Keratinocyte (primary cell): Measurements from ENCODE around the gene SLC25A21.

Source experiments
- EZH2 ChIP-seq: IDR thresholded peaks from one replicate; pipeline ENCODE4 v1.6.1; 2012; ENCODE audit warnings: inconsistent platforms, mild to moderate bottlenecking, low read length, moderate library complexity
- TF ChIP-seq, protein P1 (sequence below), 3 experiments: IDR thresholded peaks in 1 of 3; conservative IDR thresholded peaks in 1 of 3; optimal IDR thresholded peaks in 1 of 3; 2 replicates in 2 of 3; 3 replicates in 1 of 3; pipeline versions ENCODE3 to v1.5.1; 2011; ENCODE audit warnings: low read length in 3 of 3, mild to moderate bottlenecking in 3 of 3, moderate library complexity in 2 of 3, control low read depth in 1 of 3, inconsistent platforms in 1 of 3; ENCODE audit not compliant: insufficient read depth in 2 of 3; ENCODE audit errors: extremely low read depth in 1 of 3

GRCh38 chr14:36915081-36915480 lies 257.3 kb downstream of the SLC25A21 start:
- TF ChIP-seq, protein P1, sequence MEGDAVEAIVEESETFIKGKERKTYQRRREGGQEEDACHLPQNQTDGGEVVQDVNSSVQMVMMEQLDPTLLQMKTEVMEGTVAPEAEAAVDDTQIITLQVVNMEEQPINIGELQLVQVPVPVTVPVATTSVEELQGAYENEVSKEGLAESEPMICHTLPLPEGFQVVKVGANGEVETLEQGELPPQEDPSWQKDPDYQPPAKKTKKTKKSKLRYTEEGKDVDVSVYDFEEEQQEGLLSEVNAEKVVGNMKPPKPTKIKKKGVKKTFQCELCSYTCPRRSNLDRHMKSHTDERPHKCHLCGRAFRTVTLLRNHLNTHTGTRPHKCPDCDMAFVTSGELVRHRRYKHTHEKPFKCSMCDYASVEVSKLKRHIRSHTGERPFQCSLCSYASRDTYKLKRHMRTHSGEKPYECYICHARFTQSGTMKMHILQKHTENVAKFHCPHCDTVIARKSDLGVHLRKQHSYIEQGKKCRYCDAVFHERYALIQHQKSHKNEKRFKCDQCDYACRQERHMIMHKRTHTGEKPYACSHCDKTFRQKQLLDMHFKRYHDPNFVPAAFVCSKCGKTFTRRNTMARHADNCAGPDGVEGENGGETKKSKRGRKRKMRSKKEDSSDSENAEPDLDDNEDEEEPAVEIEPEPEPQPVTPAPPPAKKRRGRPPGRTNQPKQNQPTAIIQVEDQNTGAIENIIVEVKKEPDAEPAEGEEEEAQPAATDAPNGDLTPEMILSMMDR (optimal IDR thresholded peaks at IDR 0.05 in 1 of 3, IDR thresholded peaks at IDR 0.05 in 1 of 3, conservative IDR thresholded peaks at IDR 0.05 in 1 of 3; ENCODE audit: extremely low read depth in 1 of 3, insufficient read depth in 2 of 3, low read length in 3 of 3): no peak
- TF ChIP-seq EZH2: no peak
